Mammary epithelial cell (primary cell): ENCODE data around the gene TCF7L1.

Source experiments
- CTCF ChIP-seq, 2 donors: IDR thresholded peaks in 1 of 2; conservative IDR thresholded peaks in 1 of 2; 2 replicates each; pipeline ENCODE4 v1.5.1; 2011 to 2012; ENCODE audit warnings: inconsistent platforms in 2 of 2, low read length in 2 of 2, mild to moderate bottlenecking in 2 of 2, control low read depth in 1 of 2, low read depth in 1 of 2; ENCODE audit not compliant: insufficient read depth in 1 of 2; ENCODE audit errors: extremely low read depth in 1 of 2
- EZH2 ChIP-seq: IDR thresholded peaks from 2 replicates; pipeline ENCODE4 v1.6.1; 2012; ENCODE audit warnings: low read length, inconsistent platforms, borderline replicate concordance

GRCh38 chr2:85356186-85356585 is 223.0 kb downstream of the TCF7L1 start:
- no peak for TF ChIP-seq CTCF (conservative IDR thresholded peaks at IDR 0.05 in 1 of 2, IDR thresholded peaks at IDR 0.05 in 1 of 2; ENCODE audit: extremely low read depth in 1 of 2, insufficient read depth in 1 of 2, low read depth in 1 of 2, low read length in 2 of 2)
- TF ChIP-seq EZH2: no peak
